GM21723 (cell line): Measurements from ENCODE around the gene FAM13A.
"Not testable (repeated sequence)": the region's sequence is repeated elsewhere in the genome, so short reads cannot be mapped to it uniquely, and the experiment has no call there.

Experiments used
- ATAC-seq: cut with Tn5 transposase; IDR thresholded peaks from one replicate; pipeline ENCODE4 v1.9.1; 2021; ENCODE audit warnings: mild to moderate bottlenecking, moderate library complexity; ENCODE audit not compliant: unreplicated experiment

Gene FAM13A

GRCh38 chr4:88964450-88964849, 92.5 kb downstream of the FAM13A start:
- ATAC-seq = no peak

- ATAC-seq = no peak
Measured at GRCh38 chr4:88963817-88964216, 93.2 kb downstream of the FAM13A start.

- no peak for ATAC-seq
Measured at GRCh38 chr4:88962396-88962795, 94.6 kb downstream of the FAM13A start.

- no peak for ATAC-seq
Measured at GRCh38 chr4:88960576-88960975, 96.4 kb downstream of the FAM13A start.

DNA sequence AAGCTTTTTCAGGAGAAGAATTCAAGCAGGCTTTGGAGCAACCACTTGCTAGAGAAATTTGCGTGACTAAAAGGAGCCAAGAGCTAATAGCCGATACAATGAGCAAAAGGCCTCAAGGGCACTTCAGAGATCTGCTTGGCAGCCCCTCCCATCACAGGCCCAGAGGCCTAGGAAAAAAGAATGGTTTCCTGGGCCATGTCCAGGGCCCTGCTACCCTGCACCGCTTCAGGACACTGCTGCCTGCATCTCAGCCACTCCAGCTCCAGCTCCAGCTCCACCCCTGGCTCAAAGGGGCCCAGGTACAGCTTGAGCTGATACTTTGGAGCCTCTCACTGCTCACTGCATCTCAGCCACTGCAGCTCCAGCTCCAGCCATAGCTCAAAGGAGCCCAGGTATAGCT, 98.9 kb downstream of the FAM13A start:
- ATAC-seq = no peak

- ATAC-seq = no peak
Measured at GRCh38 chr4:88957570-88957969, 99.4 kb downstream of the FAM13A start.

GRCh38 chr4:88955580-88956380, 101.2 kb downstream of the FAM13A start:
- no peak for ATAC-seq

DNA sequence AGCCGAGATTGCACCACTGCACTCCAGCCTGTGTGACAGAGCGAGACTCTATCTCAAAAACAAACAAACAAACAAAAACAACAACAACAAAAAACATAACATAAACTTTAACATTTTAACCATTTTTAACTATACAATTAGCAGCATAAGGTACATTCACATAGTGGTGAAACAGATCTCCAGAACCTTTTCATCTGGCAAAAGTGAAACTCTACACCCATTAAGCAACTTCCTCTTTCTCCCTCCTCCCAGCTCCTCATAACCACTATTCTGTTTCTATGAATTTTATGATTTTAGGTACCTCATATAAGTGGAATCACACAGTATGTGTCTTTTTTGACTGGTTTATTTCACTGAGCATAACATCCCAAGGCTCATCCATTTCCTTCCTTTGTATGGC, 103.6 kb downstream of the FAM13A start:
- ATAC-seq = peak; percentile 60

DNA sequence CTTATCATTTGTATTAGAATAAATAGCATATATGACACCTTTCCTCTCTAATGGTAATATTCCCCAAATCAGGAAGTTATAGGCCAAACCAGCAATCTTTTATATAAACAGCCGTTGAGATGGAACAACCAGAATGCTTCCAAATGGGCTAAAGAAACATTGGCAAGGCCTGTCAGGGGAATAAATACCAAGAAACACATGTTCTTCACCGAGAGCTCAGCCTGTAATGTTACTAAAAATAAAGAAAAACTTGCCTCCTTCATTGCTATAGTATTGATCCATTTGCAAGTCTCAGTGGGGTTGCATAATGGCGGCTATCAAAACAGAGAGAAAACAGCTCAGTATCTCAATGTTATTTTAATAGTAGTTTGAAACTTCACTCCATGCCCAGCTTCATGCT, 104.9 kb downstream of the FAM13A start:
- no peak for ATAC-seq

GRCh38 chr4:88949605-88950004, 107.4 kb downstream of the FAM13A start:
- no peak for ATAC-seq

DNA sequence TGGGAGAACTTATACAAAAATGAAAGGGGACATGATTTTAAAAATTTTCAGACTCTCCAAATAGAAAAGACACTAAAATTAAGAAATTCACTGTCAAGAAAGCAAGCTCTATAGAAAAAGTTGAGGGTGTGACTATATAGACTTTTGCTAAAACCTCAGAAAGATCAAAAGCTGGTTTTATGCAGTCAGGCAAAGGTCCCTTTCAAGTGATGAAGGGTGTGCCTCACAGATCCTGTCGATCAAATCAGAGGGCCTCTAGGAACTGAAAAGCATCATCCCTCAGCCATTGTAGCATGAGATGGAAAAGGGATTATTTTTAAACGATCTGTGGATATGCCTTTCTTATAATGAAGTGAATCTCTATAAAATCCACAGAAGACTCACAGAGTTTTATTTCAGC, 116.5 kb downstream of the FAM13A start:
- no peak for ATAC-seq

DNA sequence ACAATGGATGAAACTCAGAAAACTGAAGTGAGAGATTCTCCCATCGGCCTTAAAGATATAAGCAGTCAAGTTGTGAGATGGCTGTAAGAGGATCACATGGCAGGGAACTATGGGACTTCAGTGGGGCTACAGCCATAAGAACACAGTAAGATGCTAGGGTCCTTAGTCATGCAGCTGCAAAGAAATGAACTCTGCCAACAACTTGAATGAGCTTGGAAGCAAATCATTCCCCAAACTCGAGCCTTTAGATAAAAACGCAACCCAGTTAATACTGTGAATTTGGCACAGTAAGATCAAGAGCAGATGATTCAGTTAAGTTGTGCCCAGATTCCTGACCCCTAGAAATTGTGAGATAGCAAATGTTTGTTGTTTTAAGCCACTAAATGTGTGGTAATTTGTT, 117.3 kb downstream of the FAM13A start:
- no peak for ATAC-seq

GRCh38 chr4:88938138-88938537, 118.8 kb downstream of the FAM13A start:
- ATAC-seq = no peak

GRCh38 chr4:88937081-88937480, 119.9 kb downstream of the FAM13A start:
- ATAC-seq = no peak

GRCh38 chr4:88933414-88934160, 123.4 kb downstream of the FAM13A start:
- no peak for ATAC-seq

DNA sequence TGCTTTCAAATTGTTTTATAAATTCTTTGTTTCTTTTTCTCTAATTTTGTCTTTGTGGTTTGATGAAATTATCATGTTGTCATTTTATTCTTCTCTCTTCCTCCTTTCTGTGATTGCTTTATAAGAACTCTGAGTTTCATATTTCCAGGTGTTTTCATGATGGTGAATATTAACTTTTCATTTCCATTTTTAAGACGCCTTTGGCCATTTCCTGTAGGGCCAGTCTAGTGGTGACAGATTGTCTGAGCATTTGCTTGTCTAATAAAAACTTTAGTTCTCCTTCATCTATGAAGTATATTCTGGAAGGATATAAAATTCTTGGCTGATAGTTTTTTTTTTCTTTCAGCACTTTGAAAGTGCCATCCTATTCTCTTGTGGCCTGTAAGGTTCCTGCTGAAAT, 128.1 kb downstream of the FAM13A start:
- ATAC-seq = peak; percentile 42

- no peak for ATAC-seq
Measured at GRCh38 chr4:88927420-88927819, 129.6 kb downstream of the FAM13A start.

DNA sequence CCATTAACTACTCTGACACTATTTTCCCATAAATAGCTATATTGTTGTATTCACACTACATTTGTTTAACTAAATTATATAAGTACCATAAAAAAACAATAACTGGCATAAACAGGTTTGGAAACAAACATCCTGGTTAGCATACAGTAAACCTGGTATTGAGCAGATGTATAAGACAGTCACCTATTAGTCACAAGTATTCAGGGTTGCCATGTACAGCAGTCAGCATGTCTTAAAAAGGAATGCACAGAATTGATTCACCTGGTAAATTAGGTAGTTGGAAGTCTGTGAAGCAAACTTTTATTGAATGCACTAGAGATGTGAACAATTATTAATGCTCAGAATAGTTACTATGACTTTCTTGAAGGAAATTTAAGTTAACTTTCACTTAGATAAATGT, 137.9 kb downstream of the FAM13A start:
- ATAC-seq = no peak

GRCh38 chr4:88913181-88913580, 143.8 kb downstream of the FAM13A start:
- not testable (repeated sequence) for ATAC-seq

- ATAC-seq = no peak
Measured at GRCh38 chr4:88911246-88912212, 145.5 kb downstream of the FAM13A start.

DNA sequence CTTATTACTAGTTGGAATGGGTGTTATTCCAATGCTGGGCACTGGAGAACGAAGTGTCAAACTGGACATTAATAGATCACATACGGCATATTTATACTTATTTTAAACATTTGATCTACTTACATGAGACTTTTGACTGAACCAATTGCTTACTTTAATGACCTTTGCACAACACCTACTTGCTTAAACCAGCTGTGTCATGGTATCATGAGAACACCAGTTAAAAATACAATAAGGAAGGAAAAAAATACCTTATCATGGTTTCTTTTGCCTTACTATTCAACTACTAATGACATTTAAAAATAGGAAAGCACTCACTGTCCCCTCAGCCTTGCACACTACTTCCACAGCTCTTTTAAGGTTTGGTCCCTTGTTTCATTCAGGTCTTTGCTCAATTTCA, 146.9 kb downstream of the FAM13A start:
- ATAC-seq = no peak
